ENCODE data around the gene NFKBIB. TPM values are rescaled to one million over a fixed set of nuclear protein-coding genes. Genes with fewer than 3 reads are reported as not detected.

NFKBIB gene
- total and polyA plus RNA-seq, 2 of the 13 experiments (the other 11 are each of a cell fraction or from before 2014, with no cell fraction given): 8.6 to 14.9 TPM

DNA sequence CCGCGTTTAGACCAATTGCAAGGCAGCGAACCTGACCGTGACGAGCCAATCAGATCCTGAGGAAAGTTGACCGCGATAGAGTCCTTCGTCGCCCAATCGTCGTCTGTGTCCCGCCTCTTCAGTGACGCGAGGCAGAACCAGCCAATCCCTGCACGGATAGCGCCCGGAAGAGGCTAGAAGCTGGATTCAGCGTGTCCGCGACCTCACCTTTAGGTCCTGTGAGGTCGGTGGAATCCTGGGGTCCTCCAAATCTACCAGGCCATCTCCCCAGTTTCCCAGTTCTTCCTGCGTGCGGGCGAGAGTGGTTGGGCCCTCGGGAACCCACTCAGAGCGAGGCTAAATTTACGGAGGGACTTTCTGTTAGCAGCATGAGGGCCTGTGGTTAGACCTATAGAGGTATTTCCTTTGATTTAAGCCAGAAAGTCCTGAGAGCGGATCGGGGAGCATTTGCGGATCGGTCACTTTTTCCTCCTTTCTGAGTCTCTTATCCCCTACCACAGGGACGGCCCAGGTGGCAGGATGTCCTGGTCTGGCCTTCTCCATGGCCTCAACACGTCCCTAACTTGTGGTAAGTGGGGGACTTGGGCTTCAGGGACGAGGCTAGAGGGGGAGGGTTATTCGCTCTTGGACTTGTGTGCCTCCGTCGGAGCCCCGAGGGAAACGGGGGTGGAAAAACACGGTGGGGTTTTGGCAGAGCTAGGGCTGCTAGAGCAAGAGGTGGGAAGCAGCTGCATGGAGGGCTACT is 31.2 kb downstream of the NFKBIB start, which contains the start of gene MRPS12 (continued):
- TF ChIP-seq GATAD2A (CRISPR knock-in tag; IDR thresholded peaks at IDR 0.05): no peak; the same call in 1 of the 2 replicates
- 0 out of 2 replicates have a peak, but pooled peaks have one; percentile 53 for TF ChIP-seq ZNF510 (CRISPR knock-in tag; IDR thresholded peaks at IDR 0.05; ENCODE audit: low read depth)
- peak; percentile 13 for TF ChIP-seq IKZF4 (CRISPR knock-in tag; IDR thresholded peaks at IDR 0.05; ENCODE audit: borderline replicate concordance, low read depth, not compliant biosample characterization)
- TF ChIP-seq NPAS2 (CRISPR knock-in tag; IDR thresholded peaks at IDR 0.05; ENCODE audit: borderline replicate concordance): no peak
- no peak for TF ChIP-seq NFE2L1 (CRISPR knock-in tag; IDR thresholded peaks at IDR 0.05; ENCODE audit: borderline replicate concordance)
- no peak for TF ChIP-seq CBX2 (IDR thresholded peaks at IDR 0.05; ENCODE audit: low read depth, low read length)
- no peak for TF ChIP-seq CBX2 (CRISPR knock-in tag; IDR thresholded peaks at IDR 0.05; ENCODE audit: low read depth)
- no peak for TF ChIP-seq STAG1 (CRISPR knock-in tag; IDR thresholded peaks at IDR 0.05)
- TF ChIP-seq REL (CRISPR knock-in tag; conservative IDR thresholded peaks at IDR 0.05): no peak
- TF ChIP-seq, protein P1, sequence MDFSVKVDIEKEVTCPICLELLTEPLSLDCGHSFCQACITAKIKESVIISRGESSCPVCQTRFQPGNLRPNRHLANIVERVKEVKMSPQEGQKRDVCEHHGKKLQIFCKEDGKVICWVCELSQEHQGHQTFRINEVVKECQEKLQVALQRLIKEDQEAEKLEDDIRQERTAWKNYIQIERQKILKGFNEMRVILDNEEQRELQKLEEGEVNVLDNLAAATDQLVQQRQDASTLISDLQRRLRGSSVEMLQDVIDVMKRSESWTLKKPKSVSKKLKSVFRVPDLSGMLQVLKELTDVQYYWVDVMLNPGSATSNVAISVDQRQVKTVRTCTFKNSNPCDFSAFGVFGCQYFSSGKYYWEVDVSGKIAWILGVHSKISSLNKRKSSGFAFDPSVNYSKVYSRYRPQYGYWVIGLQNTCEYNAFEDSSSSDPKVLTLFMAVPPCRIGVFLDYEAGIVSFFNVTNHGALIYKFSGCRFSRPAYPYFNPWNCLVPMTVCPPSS (IDR thresholded peaks at IDR 0.05): no peak
- TF ChIP-seq, protein P2, sequence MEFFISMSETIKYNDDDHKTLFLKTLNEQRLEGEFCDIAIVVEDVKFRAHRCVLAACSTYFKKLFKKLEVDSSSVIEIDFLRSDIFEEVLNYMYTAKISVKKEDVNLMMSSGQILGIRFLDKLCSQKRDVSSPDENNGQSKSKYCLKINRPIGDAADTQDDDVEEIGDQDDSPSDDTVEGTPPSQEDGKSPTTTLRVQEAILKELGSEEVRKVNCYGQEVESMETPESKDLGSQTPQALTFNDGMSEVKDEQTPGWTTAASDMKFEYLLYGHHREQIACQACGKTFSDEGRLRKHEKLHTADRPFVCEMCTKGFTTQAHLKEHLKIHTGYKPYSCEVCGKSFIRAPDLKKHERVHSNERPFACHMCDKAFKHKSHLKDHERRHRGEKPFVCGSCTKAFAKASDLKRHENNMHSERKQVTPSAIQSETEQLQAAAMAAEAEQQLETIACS (CRISPR knock-in tag; IDR thresholded peaks at IDR 0.05): no peak
- TF ChIP-seq PRDM10 (CRISPR knock-in tag; IDR thresholded peaks at IDR 0.05; ENCODE audit: low read depth): no peak
- no peak for TF ChIP-seq ZNF205 (CRISPR knock-in tag; IDR thresholded peaks at IDR 0.05)
- TF ChIP-seq, protein P3, sequence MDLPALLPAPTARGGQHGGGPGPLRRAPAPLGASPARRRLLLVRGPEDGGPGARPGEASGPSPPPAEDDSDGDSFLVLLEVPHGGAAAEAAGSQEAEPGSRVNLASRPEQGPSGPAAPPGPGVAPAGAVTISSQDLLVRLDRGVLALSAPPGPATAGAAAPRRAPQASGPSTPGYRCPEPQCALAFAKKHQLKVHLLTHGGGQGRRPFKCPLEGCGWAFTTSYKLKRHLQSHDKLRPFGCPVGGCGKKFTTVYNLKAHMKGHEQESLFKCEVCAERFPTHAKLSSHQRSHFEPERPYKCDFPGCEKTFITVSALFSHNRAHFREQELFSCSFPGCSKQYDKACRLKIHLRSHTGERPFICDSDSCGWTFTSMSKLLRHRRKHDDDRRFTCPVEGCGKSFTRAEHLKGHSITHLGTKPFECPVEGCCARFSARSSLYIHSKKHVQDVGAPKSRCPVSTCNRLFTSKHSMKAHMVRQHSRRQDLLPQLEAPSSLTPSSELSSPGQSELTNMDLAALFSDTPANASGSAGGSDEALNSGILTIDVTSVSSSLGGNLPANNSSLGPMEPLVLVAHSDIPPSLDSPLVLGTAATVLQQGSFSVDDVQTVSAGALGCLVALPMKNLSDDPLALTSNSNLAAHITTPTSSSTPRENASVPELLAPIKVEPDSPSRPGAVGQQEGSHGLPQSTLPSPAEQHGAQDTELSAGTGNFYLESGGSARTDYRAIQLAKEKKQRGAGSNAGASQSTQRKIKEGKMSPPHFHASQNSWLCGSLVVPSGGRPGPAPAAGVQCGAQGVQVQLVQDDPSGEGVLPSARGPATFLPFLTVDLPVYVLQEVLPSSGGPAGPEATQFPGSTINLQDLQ (CRISPR knock-in tag; IDR thresholded peaks at IDR 0.05): no peak
- TF ChIP-seq SCMH1 (CRISPR knock-in tag; IDR thresholded peaks at IDR 0.05; ENCODE audit: borderline replicate concordance): no peak
- no peak for TF ChIP-seq MAFK (conservative IDR thresholded peaks at IDR 0.05 in 1 of 2, IDR thresholded peaks at IDR 0.05 in 1 of 2; ENCODE audit: low read length in 2 of 2)
- TF ChIP-seq GPBP1L1 (CRISPR knock-in tag; IDR thresholded peaks at IDR 0.05): no peak
